Osteoblast (primary cell): ENCODE data around the gene CDS1. TPM values are rescaled to one million over a fixed set of nuclear protein-coding genes. Genes with fewer than 3 reads are reported as not detected.

Source experiments
- DNase-seq: peaks from one replicate; pipeline ENCODE4 v3.0.0; 2011; ENCODE audit warnings: low spot score, mixed read lengths; ENCODE audit not compliant: insufficient read length; ENCODE audit errors: missing footprints
- H2AFZ ChIP-seq: 2 replicates; pipeline ENCODE4 v1.6.0; 2011; ENCODE audit warnings: mild to moderate bottlenecking, low read length
- H3K27ac ChIP-seq: 2 replicates; pipeline ENCODE4 v1.5.1; 2011; ENCODE audit warnings: mild to moderate bottlenecking, low read depth, low read length, moderate library complexity
- H3K27me3 ChIP-seq: 2 replicates; pipeline ENCODE4 v1.6.0; 2012; ENCODE audit warnings: mild to moderate bottlenecking, control low read depth, inconsistent platforms, low read length, moderate library complexity; ENCODE audit not compliant: insufficient read depth
- H3K36me3 ChIP-seq: 2 replicates; pipeline ENCODE4 v1.5.1; 2011; ENCODE audit warnings: mild to moderate bottlenecking, low read length, control low read depth, moderate library complexity; ENCODE audit not compliant: insufficient read depth
- H3K4me1 ChIP-seq: 2 replicates; pipeline ENCODE4 v1.5.1; 2011; ENCODE audit warnings: mild to moderate bottlenecking, low read length, control low read depth, moderate library complexity; ENCODE audit not compliant: insufficient read depth
- H3K4me2 ChIP-seq: 2 replicates; pipeline ENCODE4 v1.6.0; 2011; ENCODE audit warnings: mild to moderate bottlenecking, low read length; ENCODE audit not compliant: insufficient read depth
- H3K4me3 ChIP-seq: fragments of 200-600 bp; sonication (generic); 3 replicates; pipeline ENCODE4 v1.5.1; 2012; ENCODE audit warnings: mild to moderate bottlenecking, low read length, inconsistent platforms; ENCODE audit not compliant: insufficient read depth
- H3K79me2 ChIP-seq: 2 replicates; pipeline ENCODE4 v1.6.0; 2012; ENCODE audit warnings: mild to moderate bottlenecking, low read length, control low read depth, inconsistent platforms; ENCODE audit not compliant: insufficient read depth
- H3K9me3 ChIP-seq: 2 replicates; pipeline ENCODE4 v1.5.1; 2011; ENCODE audit warnings: low read depth, low read length, control low read depth
- H4K20me1 ChIP-seq: 2 replicates; pipeline ENCODE4 v1.6.0; 2012; ENCODE audit warnings: mild to moderate bottlenecking, low read length, control low read depth; ENCODE audit not compliant: insufficient read depth
- CTCF ChIP-seq: IDR thresholded peaks from 2 replicates; pipeline ENCODE4 v1.5.1; 2011; ENCODE audit warnings: mild to moderate bottlenecking, low read depth, low read length, moderate library complexity; ENCODE audit errors: extremely low read depth
- total RNA-seq: library from RNA; depleted of rRNA; stranded (reverse); fragments of >200 nt; gene quantifications from 2 replicates; pipeline ENCODE4 v1.2.3, GENCODE V29; 2012

Gene CDS1
- total RNA-seq, 1 donor, result under 0.01 TPM

- no peak for TF ChIP-seq CTCF
- H3K79me2 ChIP-seq, result no peaks in the 10 kb centered on the region
- no peak overlapping the region for H3K27ac ChIP-seq
- no peak for DNase-seq
- no peaks in the 10 kb centered on the region for H3K36me3 ChIP-seq
- no peaks in the 10 kb centered on the region for H4K20me1 ChIP-seq
- H3K9me3 ChIP-seq, result no peaks in the 10 kb centered on the region
- no peak overlapping the region for H3K4me3 ChIP-seq
- no peaks in the 10 kb centered on the region for H3K27me3 ChIP-seq
- no peak overlapping the region for H3K4me2 ChIP-seq
- no peak overlapping the region for H2AFZ ChIP-seq
- no peaks in the 10 kb centered on the region for H3K4me1 ChIP-seq
Observed at GRCh38 chr4:84623661-84624060, 40.7 kb downstream of the CDS1 start.

GRCh38 chr4:84626673-84627072 lies 43.7 kb downstream of the CDS1 start:
- H3K27ac ChIP-seq, result no peak overlapping the region
- no peak overlapping the region for H3K4me2 ChIP-seq
- H3K27me3 ChIP-seq, result no peaks in the 10 kb centered on the region
- H2AFZ ChIP-seq, result no peak overlapping the region
- no peak for DNase-seq
- H3K79me2 ChIP-seq, result no peaks in the 10 kb centered on the region
- no peaks in the 10 kb centered on the region for H3K36me3 ChIP-seq
- no peak overlapping the region for H3K4me3 ChIP-seq
- H3K9me3 ChIP-seq, result no peaks in the 10 kb centered on the region
- TF ChIP-seq CTCF, result no peak
- H3K4me1 ChIP-seq, result peaks cover 5% of the 10 kb centered on the region
- no peaks in the 10 kb centered on the region for H4K20me1 ChIP-seq

- H3K27ac ChIP-seq, result peak overlapping the region; percentile 19
- H3K36me3 ChIP-seq, result no peaks in the 10 kb centered on the region
- peak overlapping the region; percentile 27 for H3K4me2 ChIP-seq
- H3K4me3 ChIP-seq, result no peak overlapping the region
- no peak for DNase-seq
- H3K9me3 ChIP-seq, result no peaks in the 10 kb centered on the region
- no peaks in the 10 kb centered on the region for H3K27me3 ChIP-seq
- no peaks in the 10 kb centered on the region for H3K79me2 ChIP-seq
- peaks cover 11% of the 10 kb centered on the region for H3K4me1 ChIP-seq
- no peak for TF ChIP-seq CTCF
- no peak overlapping the region for H2AFZ ChIP-seq
- no peaks in the 10 kb centered on the region for H4K20me1 ChIP-seq
Observed at GRCh38 chr4:84631573-84631972, 48.6 kb downstream of the CDS1 start.

GRCh38 chr4:84632092-84632491 lies 49.2 kb downstream of the CDS1 start:
- Histone ChIP-seq H3K27me3 (no peaks in the 10 kb centered on the region), H3K4me3 (no peak overlapping the region), H3K4me2 (no peak overlapping the region), H3K9me3 (no peaks in the 10 kb centered on the region), H3K36me3 (no peaks in the 10 kb centered on the region), H3K4me1 (peaks cover 11% of the 10 kb centered on the region), H4K20me1 (no peaks in the 10 kb centered on the region), H2AFZ (no peak overlapping the region), H3K27ac (peak overlapping the region; percentile 19), H3K79me2 (no peaks in the 10 kb centered on the region)
- DNase-seq, result peak; percentile 38
- TF ChIP-seq CTCF, result no peak
